ENCODE results near the gene CD300LD. TPM values are rescaled to one million over a fixed set of nuclear protein-coding genes. Genes with fewer than 3 reads are reported as not detected.

CD300LD gene
- total RNA-seq, 1 experiment from 2014 or later = not detected

DNA sequence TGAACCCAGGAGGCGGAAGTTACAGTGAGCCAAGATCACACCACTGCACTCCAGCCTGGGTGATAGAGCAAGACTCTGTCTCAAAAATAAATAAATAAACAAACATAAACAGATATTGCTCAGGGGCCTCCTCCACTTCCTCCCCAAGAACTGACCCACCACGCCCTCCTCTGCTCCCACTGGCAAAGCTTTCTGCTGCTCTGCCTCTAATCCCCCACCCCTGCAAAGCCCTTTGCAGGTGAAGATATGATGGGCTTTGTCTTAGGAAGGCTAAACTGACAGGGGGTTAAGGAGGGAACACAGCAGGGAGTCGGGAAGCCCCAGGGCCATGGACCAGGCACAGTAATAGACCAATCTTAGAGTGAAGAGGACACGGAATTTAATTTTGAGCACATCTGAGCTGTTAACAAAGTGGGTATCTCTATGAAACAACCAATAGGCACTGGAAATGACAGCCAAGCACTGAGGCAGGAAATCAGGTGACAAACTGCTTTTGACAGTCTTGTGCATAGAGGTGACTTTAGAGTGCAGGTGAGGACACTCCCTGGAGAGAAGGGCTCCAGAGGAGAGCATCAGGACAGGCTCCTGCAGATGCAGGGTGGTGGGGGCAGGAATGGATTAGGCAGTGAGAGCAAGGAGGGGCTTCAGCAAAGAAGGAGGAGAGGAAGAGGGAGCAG, 6.4 kb upstream of the CD300LD start:
- H3K27me3 ChIP-seq (ENCODE audit: control insufficient read depth, insufficient read depth, low read length) = no peaks in the 10 kb centered on the region; the same call in 1 of the 2 replicates
- H3K27ac ChIP-seq (ENCODE audit: low read length) = no peak overlapping the region
- in situ Hi-C loops (cut with HindIII; ENCODE audit: low pct_unique_long_range_greater_than_20kb, low sequenced_read_pairs) (no loop called here), intact Hi-C loops (cut with micrococcal nuclease; ENCODE audit: unreplicated experiment) (loop anchor here (5.0 kb wide), 1 partner anchor 231 kb away; the partner anchor contains the start of gene GPR142)
- no peaks in the 10 kb centered on the region for H3K9me3 ChIP-seq (ENCODE audit: control insufficient read depth, insufficient read depth, low read depth, low read length)
- POLR2A ChIA-PET = no interaction called here
- no TSS peak for BruUV-seq (replicated peaks)
- ATAC-seq (no peak), DNase-seq (ENCODE audit: low read depth, low spot score) (no peak)
- CTCF ChIA-PET = no interaction called here
- H3K4me3 ChIP-seq (ENCODE audit: low read depth in 2 of 2, low read length in 2 of 2) = no peak overlapping the region
- H3K4me1 ChIP-seq (ENCODE audit: control insufficient read depth, insufficient read depth, low read length) = no peaks in the 10 kb centered on the region
- H3K36me3 ChIP-seq (ENCODE audit: control insufficient read depth, insufficient read depth, low read length) = no peaks in the 10 kb centered on the region
- TF ChIP-seq, protein P1, sequence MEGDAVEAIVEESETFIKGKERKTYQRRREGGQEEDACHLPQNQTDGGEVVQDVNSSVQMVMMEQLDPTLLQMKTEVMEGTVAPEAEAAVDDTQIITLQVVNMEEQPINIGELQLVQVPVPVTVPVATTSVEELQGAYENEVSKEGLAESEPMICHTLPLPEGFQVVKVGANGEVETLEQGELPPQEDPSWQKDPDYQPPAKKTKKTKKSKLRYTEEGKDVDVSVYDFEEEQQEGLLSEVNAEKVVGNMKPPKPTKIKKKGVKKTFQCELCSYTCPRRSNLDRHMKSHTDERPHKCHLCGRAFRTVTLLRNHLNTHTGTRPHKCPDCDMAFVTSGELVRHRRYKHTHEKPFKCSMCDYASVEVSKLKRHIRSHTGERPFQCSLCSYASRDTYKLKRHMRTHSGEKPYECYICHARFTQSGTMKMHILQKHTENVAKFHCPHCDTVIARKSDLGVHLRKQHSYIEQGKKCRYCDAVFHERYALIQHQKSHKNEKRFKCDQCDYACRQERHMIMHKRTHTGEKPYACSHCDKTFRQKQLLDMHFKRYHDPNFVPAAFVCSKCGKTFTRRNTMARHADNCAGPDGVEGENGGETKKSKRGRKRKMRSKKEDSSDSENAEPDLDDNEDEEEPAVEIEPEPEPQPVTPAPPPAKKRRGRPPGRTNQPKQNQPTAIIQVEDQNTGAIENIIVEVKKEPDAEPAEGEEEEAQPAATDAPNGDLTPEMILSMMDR (IDR thresholded peaks at IDR 0.05) = no peak
- TF ChIP-seq POLR2AphosphoS5 (IDR thresholded peaks at IDR 0.05; ENCODE audit: low read depth, low read length) = no peak
- TF ChIP-seq SIN3A (IDR thresholded peaks at IDR 0.05; ENCODE audit: borderline replicate concordance, insufficient read depth, low read depth, low read length) = no peak
- no peak for TF ChIP-seq TCF7L2 (IDR thresholded peaks at IDR 0.05; ENCODE audit: low read depth, low read length)
- TF ChIP-seq REST (IDR thresholded peaks at IDR 0.05; ENCODE audit: insufficient read depth in 1 of 2, low read depth in 2 of 2, low read length in 1 of 2) = no peak

- Histone ChIP-seq H3K36me3 (ENCODE audit: control insufficient read depth, insufficient read depth, low read length) (no peaks in the 10 kb centered on the region), H3K4me1 (ENCODE audit: control insufficient read depth, insufficient read depth, low read length) (no peaks in the 10 kb centered on the region), H3K4me3 (ENCODE audit: low read depth in 2 of 2, low read length in 2 of 2) (no peak overlapping the region), H3K27ac (ENCODE audit: low read length) (no peak overlapping the region), H3K9me3 (ENCODE audit: control insufficient read depth, insufficient read depth, low read depth, low read length) (no peaks in the 10 kb centered on the region), H3K27me3 (ENCODE audit: control insufficient read depth, insufficient read depth, low read length) (no peaks in the 10 kb centered on the region; the same call in 1 of the 2 replicates)
- intact Hi-C loops (cut with micrococcal nuclease; ENCODE audit: unreplicated experiment) (loop anchor here (5.0 kb wide), 1 partner anchor 230 kb away; the partner anchor contains the start of gene GPR142), in situ Hi-C loops (cut with HindIII; ENCODE audit: low pct_unique_long_range_greater_than_20kb, low sequenced_read_pairs) (no loop called here)
- ATAC-seq = no peak
- TF ChIP-seq REST (IDR thresholded peaks at IDR 0.05; ENCODE audit: insufficient read depth in 1 of 2, low read depth in 2 of 2, low read length in 1 of 2) = no peak
- no peak for TF ChIP-seq TCF7L2 (IDR thresholded peaks at IDR 0.05; ENCODE audit: low read depth, low read length)
- TF ChIP-seq, protein P1 (IDR thresholded peaks at IDR 0.05) = no peak
- no peak for TF ChIP-seq POLR2AphosphoS5 (IDR thresholded peaks at IDR 0.05; ENCODE audit: low read depth, low read length)
- no peak for TF ChIP-seq SIN3A (IDR thresholded peaks at IDR 0.05; ENCODE audit: borderline replicate concordance, insufficient read depth, low read depth, low read length)
- ChIA-PET POLR2A (no interaction called here), CTCF (interaction anchor here (0.8 kb wide), 1 partner anchor 31 kb away, joined by 9 read pairs; no protein-coding TSS in a partner anchor)
- DNase-seq (ENCODE audit: low read depth, low spot score) = no peak
- BruUV-seq (replicated peaks) = no TSS peak
Observed at GRCh38 chr17:74597069-74597790, 5.1 kb upstream of the CD300LD start.

All from Panc1 (cell line).